ENCODE results near the gene RSPH10B. TPM values are rescaled to one million over a fixed set of nuclear protein-coding genes. Genes with fewer than 3 reads are reported as not detected.
A peak's percentile ranks its signal among the peaks of the same experiment; 100 is the strongest.
"Not testable (repeated sequence)": the region's sequence is repeated elsewhere in the genome, so short reads cannot be mapped to it uniquely, and the experiment has no call there.

Gene RSPH10B
- total RNA-seq, 4 donors from 2014 or later = 3.1 TPM; not detected in 3

DNA sequence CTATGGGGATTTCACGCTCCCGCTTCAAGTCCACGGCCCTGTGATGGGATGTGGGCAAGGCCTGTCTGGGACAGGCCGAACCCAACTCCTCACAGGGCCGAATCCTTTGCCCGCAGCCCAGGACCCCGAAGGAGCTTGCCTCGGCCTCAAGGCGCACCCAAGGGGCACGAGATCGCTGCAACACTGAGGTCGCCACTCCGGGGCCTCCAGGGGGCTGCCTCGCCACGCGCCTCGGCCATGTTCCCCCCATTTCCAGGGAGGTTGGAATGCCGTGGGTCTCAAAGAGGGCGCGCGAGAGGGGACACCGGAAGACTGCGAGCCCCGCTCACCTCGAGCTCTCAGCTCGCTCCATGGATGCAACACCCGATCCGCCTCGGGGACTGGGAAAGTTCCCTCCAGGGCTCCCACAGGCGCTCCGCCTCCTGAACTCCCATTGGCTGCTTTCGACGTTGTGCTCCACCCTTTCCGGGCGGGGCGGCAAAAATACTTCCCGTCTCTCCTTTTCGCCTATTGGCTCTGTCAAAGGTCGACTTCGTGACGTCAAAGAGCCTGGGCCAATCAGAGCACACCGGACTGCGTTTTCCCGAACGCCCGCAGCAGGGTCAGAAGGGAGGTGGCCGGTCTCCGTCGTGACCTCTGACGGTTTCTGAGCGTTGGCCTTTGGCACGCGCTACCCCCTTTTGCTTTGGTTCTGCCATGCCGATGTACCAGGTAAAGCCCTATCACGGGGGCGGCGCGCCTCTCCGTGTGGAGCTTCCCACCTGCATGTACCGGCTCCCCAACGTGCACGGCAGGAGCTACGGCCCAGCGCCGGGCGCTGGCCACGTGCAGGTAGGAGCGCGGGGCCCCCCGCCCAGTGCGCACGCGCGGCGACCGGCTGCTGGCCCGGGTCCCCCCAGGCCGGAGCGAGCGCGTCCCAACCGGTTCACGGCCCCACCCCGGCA is 38.5 kb upstream of the RSPH10B start, which contains the start of the genes AIMP2 and PMS2:
AIMP2 (plus strand) TSS at position 605 of the 944 bp plus-strand sequence; CDS start at position 697, 92 bp downstream.
PMS2 (minus strand) TSS at position 382 of the 944 bp plus-strand sequence; CDS start at position 352, 30 bp downstream.
- peaks cover 0 to 27% (median 3%) of the 10 kb centered on the region in 4 donors for H3K4me1 ChIP-seq
- DNase-seq = peak; percentile 97 to 99 (median 98)
- no peaks in the 10 kb centered on the region for H3K9me3 ChIP-seq
- TF ChIP-seq POLR2A (IDR thresholded peaks at IDR 0.05) = peak; percentile 79 to 80
- TF ChIP-seq, protein P1, sequence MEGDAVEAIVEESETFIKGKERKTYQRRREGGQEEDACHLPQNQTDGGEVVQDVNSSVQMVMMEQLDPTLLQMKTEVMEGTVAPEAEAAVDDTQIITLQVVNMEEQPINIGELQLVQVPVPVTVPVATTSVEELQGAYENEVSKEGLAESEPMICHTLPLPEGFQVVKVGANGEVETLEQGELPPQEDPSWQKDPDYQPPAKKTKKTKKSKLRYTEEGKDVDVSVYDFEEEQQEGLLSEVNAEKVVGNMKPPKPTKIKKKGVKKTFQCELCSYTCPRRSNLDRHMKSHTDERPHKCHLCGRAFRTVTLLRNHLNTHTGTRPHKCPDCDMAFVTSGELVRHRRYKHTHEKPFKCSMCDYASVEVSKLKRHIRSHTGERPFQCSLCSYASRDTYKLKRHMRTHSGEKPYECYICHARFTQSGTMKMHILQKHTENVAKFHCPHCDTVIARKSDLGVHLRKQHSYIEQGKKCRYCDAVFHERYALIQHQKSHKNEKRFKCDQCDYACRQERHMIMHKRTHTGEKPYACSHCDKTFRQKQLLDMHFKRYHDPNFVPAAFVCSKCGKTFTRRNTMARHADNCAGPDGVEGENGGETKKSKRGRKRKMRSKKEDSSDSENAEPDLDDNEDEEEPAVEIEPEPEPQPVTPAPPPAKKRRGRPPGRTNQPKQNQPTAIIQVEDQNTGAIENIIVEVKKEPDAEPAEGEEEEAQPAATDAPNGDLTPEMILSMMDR (IDR thresholded peaks at IDR 0.05) = peak in 3 of 6 experiments; percentile 26 to 33 (median 26)
- H3K4me3 ChIP-seq = peak within 1 kb of the TSS; percentile 55 to 81 (median 73)
- H3K27ac ChIP-seq = peak within 1 kb of the TSS; percentile 80 to 98 (median 92)
- no peaks in the 10 kb centered on the region for H3K27me3 ChIP-seq
- no peaks in the 10 kb centered on the region for H3K36me3 ChIP-seq

DNA sequence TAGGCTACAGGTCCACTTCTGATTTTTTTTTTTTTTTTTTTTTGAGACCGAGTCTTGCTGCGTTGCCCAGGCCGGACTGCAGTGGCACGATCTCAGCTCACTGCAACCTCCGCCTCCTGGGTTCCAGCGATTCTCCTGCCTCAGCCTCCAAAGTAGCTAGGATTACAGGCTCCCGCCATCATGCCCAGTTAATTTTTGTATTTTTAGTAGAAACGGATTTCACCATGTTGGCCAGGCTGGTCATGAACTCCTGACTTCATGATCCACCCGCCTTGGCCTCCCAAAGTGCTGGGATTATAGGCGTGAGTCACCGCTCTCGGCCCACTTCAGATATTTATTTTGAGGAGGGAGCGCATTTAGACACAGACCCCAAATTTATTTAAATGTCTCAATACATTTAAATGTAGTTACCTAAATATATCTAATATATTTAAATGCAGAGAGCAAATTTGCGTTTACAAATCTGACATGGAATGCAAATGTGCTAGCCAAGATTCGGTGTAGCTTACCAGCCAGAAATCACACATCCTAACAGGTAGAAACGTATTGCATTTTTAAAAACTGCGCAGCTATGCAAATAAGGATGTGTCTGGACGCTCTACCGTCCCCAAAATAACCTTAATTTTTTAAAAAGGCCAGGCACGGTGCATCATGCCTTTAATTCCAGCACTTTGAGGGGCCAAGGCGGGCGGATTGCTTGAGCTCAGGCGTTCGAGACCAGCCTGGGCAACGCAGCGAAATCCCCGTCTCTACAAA is 37.5 kb upstream of the RSPH10B start:
- not testable (repeated sequence) for H3K36me3 ChIP-seq, H3K9me3 ChIP-seq, DNase-seq, H3K27me3 ChIP-seq
- H3K27ac ChIP-seq = peak overlapping the region in 3 of 4 donors; percentile 80 to 98 (median 87)
- peaks cover 0 to 27% (median 3%) of the 10 kb centered on the region in 4 donors for H3K4me1 ChIP-seq
- H3K4me3 ChIP-seq = peak overlapping the region; percentile 55 to 81 (median 73)

DNA sequence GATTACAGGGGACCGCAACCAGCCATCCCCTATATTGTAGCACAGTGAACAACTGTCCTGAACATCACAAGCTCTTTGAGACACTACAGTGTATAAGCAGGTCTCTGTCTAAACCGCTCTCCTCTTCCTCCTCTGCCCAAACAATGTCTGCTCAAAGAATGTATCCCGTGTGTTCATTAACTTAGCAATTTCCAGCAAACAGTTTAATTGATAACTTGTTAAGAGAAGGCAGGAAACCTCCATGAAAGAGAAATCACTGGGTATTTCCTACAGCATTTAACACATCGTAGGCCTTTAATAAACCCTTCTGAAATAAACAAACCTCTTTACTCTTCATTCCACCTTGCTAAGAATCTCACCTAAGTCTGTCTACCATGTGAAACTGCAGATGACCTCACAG is 36.9 kb upstream of the RSPH10B start:
- no peak overlapping the region for H3K27ac ChIP-seq
- peaks cover 0 to 12% (median 0%) of the 10 kb centered on the region in 3 donors for H3K36me3 ChIP-seq
- no peak for DNase-seq
- H3K27me3 ChIP-seq = no peaks in the 10 kb centered on the region
- no peak overlapping the region for H3K4me3 ChIP-seq
- H3K4me1 ChIP-seq = peaks cover 0 to 27% (median 3%) of the 10 kb centered on the region in 4 donors
- no peaks in the 10 kb centered on the region for H3K9me3 ChIP-seq
- no peak for TF ChIP-seq POLR2A (IDR thresholded peaks at IDR 0.05)
- TF ChIP-seq, protein P1 (IDR thresholded peaks at IDR 0.05) = no peak

DNA sequence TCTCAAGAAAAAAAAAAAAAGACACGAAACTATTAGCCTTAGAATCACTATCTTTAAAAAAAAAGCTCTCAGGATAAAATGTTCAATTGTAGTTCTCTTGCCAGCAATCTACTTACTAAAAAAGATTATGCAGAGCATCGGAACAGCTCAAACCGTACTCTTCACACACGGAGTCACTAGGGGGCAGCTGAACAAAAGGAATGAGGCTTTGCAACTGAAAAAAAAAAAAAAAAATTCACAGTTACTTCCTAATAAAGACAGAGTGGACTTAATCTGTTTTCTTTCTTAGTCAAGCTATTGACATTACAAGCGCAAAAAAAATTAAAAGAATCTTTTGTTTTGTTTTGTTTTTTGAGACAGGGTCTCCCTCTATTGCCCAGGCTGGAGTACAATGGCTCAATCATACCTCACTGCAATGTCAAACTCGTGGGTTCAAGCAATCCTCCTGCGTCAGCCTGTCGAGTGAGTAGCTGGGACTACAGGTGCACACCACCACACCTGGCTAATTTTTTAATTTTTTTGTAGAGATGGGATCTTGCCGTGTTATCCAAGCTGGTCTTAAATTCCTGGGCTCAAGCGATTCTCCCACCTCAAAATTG is 26.8 kb upstream of the RSPH10B start:
- Histone ChIP-seq H3K27me3 (no peaks in the 10 kb centered on the region), H3K4me1 (no peaks in the 10 kb centered on the region), H3K27ac (no peak overlapping the region), H3K4me3 (no peak overlapping the region), H3K36me3 (peaks cover 0 to 75% (median 0%) of the 10 kb centered on the region in 3 donors), H3K9me3 (no peaks in the 10 kb centered on the region)
- peak in 2 of 3 donors; percentile 38 to 77 for DNase-seq
- TF ChIP-seq POLR2A (IDR thresholded peaks at IDR 0.05) = no peak
- TF ChIP-seq, protein P1 (IDR thresholded peaks at IDR 0.05) = peak; percentile 20 to 73 (median 60)

DNA sequence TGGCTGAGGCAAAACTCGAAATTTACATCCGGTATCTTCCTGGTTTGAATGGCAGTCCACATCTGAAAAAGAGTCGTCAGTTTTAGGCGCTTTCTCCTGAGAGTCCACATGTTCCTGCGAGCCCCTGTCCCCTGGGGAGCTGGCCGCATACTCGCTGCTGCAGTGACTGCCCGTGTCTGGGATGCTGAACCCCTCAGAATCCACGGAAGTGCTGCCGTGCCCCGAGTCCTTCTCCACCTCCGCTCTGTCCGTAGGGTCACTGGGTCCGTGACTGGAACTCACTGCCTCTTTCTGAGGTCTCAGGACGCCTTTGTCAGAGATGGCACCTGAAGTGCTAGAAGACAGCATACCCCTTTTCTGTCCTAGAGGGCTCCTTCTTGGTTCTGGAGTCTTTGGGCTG is 16.6 kb upstream of the RSPH10B start:
- H3K36me3 ChIP-seq = peaks cover 0 to 48% (median 0%) of the 10 kb centered on the region in 3 donors
- H3K27ac ChIP-seq, H3K27me3 ChIP-seq, H3K9me3 ChIP-seq, H3K4me3 ChIP-seq, DNase-seq, H3K4me1 ChIP-seq: not testable (repeated sequence)

DNA sequence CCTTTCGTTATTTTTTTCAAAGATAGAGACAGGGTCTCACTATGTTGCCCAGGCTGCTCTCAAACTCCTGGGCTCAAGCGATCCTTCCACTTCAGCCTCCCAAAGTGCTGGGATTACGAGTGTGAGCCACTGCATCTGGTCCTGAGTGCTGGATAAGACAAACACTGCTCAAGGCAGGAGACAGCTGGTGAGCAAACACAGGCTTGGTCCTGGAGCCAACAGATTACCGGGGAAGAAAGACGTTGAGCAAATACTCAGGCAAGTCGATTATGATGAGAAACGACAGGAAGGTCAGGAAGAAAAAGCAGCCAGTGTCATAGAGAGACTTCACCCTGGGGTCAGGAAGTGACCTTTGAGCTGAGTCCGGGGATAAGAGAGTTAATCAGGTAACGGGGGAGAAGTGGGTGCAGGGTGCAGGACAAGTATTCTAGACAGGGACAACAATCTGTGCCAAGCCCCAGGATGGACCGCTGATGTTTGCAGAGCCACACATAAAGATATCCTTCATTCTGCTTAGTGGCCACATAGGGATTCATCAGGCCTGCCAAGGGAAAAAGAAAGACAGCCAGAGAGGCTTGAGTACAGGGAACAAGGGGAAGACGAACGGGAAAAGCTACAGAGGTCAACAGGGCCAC is 9.3 kb upstream of the RSPH10B start:
- H3K27ac ChIP-seq, DNase-seq, H3K27me3 ChIP-seq, H3K9me3 ChIP-seq, H3K4me1 ChIP-seq, H3K4me3 ChIP-seq: not testable (repeated sequence)
- peaks cover 0 to 14% (median 0%) of the 10 kb centered on the region in 3 donors for H3K36me3 ChIP-seq

DNA sequence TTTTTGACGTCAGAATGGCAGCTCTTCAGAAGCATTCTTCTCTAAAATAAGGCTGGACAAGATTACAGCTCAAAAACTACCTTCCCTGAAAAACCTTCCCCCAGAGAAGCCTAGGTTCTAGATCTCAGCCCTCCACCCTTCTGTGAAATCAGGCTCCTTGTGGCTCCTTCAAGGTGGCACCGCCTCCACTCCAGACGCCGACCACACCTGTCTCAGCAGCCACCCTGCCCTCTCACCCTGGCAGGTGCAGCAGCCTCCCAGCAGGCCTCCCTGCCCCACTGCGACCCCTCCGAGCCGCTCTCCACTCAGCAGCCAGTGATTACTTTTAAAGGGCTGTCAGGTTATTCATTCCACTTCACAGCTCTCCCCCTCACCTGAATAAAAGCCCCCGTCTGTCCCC is 3.1 kb upstream of the RSPH10B start:
- H3K36me3 ChIP-seq = peaks cover 0 to 14% (median 0%) of the 10 kb centered on the region in 3 donors
- H3K9me3 ChIP-seq, H3K4me1 ChIP-seq, H3K4me3 ChIP-seq, H3K27ac ChIP-seq, H3K27me3 ChIP-seq, DNase-seq: not testable (repeated sequence)

DNA sequence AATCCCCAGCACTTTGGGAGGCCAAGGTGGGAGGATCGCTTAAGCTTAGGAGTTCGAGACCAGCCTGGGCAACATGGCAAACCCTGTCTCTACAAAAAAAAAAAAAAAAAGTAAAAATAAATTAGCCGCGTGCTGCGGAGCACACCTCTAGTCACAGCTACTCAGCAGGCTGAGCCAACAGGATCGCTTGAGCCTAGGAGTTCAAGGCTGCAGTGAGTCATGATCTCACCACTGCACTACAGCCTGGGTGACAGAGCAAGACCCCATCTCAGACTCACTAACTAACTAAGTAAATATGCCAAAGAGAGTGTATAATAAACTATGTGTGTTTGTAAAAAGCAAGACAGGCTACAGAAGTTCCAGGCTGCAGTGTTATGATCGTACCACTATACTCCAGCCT is 6.7 kb downstream of the RSPH10B start:
- not testable (repeated sequence) for H3K4me3 ChIP-seq, H3K36me3 ChIP-seq, H3K9me3 ChIP-seq, DNase-seq, H3K27me3 ChIP-seq, H3K4me1 ChIP-seq, H3K27ac ChIP-seq

DNA sequence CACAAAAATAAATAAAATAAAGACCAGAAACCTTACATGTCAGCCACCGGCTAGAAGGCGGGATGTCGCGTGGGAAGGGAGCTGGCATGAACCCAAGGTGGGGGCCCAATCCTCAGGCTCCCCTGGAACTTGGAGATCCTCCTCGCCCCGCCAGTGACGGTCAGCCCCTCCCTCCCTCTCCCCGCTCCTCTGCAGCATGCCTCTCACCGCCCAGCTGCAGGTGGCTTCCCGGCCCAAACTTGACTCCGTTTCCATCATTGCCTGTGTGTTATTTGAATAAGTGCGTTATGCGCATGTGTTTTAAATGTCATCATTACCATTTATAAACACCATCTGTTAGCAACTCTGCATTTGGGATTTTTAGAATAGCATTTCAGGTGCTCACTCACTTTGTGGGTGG is 7.3 kb downstream of the RSPH10B start:
- not testable (repeated sequence) for H3K27ac ChIP-seq, DNase-seq, H3K36me3 ChIP-seq, H3K4me1 ChIP-seq, H3K4me3 ChIP-seq, H3K27me3 ChIP-seq, H3K9me3 ChIP-seq

DNA sequence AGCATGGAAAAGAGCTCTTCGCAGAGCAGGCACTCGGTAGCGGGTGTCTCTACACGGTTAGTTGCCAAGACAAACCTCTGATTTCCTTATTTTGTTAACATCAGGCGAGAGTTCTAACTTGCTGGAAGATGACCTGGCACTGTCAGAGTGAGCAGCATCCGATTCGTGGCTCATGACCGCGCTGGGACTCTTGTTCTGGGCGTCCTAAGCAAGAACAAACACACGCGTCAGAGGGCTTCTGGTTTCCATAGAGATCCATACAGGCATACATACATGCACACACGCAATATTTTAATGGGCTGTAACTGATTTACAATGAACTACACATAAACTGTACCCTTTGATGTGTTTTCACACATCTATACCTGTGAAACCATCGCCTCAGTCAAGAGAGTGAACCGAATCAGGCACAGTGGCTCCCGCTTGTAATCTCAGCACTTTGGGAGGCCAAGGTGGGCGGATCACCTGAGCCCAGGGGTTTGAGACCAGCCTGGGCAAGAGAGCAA is 35.5 kb downstream of the RSPH10B start:
- not testable (repeated sequence) for H3K4me3 ChIP-seq

More for the DNA sequence above, 35.5 kb downstream of the RSPH10B start:
- not testable (repeated sequence) for H3K27ac ChIP-seq, H3K27me3 ChIP-seq, DNase-seq, H3K36me3 ChIP-seq, H3K4me1 ChIP-seq, H3K9me3 ChIP-seq
